Vagina (tissue), 2 donors: Measurements from ENCODE around the gene IGHMBP2.
A peak's percentile ranks its signal among the peaks of the same experiment; 100 is the strongest.

ENCODE experiments used
- POLR2A ChIP-seq, 2 donors: fragments of 450-650 bp; IDR thresholded peaks; one replicate each; pipeline ENCODE4 v1.6.1; 2017; ENCODE audit warnings: antibody characterized with exemption in 2 of 2, mild to moderate bottlenecking in 2 of 2, moderate library complexity in 2 of 2
- POLR2AphosphoS5 ChIP-seq, 2 donors: sonication (generic); formaldehyde crosslinking; IDR thresholded peaks; one replicate each; pipeline ENCODE4 v1.9.0; 2017; ENCODE audit warnings: antibody characterized with exemption in 2 of 2, mild to moderate bottlenecking in 2 of 2, low read depth in 1 of 2; ENCODE audit not compliant: insufficient read depth in 1 of 2
- TF ChIP-seq, protein P1 (sequence below), 3 experiments: fragments of 450-650 bp in 2 of 3; fragments of 200-600 bp in 1 of 3; sonication (generic) in 1 of 3; IDR thresholded peaks; one replicate each; pipeline ENCODE4 v1.5.1; 2017 to 2019; ENCODE audit warnings: antibody characterized with exemption in 3 of 3, mild to moderate bottlenecking in 2 of 3, moderate library complexity in 2 of 3

DNA sequence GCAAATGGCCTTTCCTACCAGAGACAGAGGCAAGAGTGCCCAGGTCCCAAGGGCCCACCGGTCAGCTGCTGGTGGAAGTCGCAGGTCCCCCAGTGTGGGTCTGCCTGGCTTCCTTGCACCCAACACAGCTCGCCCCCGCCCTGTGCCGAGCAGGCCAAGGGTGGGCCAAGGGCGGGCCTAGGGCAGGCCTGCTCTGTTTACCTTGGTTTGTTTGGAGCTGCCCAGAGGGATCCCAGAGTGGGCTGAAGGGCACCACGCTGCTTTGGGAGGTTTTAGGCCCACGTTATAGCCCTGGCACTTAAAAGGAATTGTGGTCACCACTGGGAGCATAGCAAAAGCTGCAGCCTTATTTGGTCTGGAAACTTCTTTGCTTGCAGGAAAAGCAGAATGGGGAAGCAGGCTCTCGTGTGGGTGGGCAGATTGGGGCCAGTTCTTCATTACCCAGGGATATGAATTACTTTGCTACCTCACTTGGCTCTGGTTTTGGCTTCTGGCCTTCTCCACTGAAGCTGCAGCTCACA lies 39.1 kb downstream of the IGHMBP2 start:
- TF ChIP-seq, protein P1, sequence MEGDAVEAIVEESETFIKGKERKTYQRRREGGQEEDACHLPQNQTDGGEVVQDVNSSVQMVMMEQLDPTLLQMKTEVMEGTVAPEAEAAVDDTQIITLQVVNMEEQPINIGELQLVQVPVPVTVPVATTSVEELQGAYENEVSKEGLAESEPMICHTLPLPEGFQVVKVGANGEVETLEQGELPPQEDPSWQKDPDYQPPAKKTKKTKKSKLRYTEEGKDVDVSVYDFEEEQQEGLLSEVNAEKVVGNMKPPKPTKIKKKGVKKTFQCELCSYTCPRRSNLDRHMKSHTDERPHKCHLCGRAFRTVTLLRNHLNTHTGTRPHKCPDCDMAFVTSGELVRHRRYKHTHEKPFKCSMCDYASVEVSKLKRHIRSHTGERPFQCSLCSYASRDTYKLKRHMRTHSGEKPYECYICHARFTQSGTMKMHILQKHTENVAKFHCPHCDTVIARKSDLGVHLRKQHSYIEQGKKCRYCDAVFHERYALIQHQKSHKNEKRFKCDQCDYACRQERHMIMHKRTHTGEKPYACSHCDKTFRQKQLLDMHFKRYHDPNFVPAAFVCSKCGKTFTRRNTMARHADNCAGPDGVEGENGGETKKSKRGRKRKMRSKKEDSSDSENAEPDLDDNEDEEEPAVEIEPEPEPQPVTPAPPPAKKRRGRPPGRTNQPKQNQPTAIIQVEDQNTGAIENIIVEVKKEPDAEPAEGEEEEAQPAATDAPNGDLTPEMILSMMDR (IDR thresholded peaks at IDR 0.05), result no peak
- TF ChIP-seq POLR2A (IDR thresholded peaks at IDR 0.05), result no peak
- peak in 1 of 2 donors; percentile 21 for TF ChIP-seq POLR2AphosphoS5 (IDR thresholded peaks at IDR 0.05; ENCODE audit: insufficient read depth in 1 of 2, low read depth in 1 of 2)
